NCI-H345 treated with DMSO at 0.1 percent for 48 hours (cell line): ENCODE results near the gene E2F6.

Source experiments
- DNase-seq: peaks from one replicate; lab custom pipeline; 2025; ENCODE audit not compliant: unreplicated experiment; lab: John Stamatoyannopoulos, UW

The E2F6 gene, protein sequence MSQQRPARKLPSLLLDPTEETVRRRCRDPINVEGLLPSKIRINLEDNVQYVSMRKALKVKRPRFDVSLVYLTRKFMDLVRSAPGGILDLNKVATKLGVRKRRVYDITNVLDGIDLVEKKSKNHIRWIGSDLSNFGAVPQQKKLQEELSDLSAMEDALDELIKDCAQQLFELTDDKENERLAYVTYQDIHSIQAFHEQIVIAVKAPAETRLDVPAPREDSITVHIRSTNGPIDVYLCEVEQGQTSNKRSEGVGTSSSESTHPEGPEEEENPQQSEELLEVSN

DNA sequence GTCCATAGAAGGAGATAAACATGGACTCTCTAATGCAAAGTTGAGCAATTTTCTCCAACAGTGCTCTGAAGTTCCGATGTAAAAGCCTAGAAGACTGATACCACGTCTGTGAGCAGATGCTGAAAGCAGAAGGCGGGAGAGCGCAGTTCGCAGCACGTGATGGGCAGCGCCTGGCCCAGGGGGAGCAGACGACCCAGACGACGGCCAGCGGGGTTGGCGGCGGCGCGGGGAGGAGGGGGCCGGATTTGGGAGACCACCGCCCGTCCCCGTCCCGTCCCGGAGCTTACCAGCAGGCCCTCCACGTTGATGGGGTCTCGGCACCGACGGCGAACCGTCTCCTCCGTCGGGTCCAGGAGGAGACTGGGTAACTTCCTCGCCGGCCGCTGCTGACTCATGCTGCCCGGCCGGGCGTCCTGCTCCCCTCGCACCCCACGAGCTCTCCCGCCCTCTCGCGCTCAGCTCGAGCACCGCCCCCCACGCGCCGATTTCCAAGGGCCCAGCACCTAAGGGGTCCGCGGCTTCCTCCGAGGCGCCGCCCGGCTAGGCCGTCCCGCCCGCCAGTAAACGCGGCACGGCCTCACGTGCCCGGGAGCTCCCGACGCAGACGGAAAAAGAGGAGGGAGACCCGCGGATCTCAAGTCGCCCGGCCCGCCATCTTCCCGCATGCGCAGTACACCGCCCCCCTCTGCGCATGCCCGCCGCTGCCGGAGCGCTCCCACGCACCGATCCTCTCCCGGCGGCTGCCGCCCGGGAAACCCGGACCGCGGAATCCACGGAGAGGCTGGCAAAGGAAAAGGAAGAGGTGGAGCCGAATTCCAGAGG lies at the start of gene E2F6:
E2F6 (minus strand) TSS at position 677 of the 822 bp plus-strand sequence; CDS start at position 395, 282 bp downstream.
- DNase-seq: peak; percentile 93

DNA sequence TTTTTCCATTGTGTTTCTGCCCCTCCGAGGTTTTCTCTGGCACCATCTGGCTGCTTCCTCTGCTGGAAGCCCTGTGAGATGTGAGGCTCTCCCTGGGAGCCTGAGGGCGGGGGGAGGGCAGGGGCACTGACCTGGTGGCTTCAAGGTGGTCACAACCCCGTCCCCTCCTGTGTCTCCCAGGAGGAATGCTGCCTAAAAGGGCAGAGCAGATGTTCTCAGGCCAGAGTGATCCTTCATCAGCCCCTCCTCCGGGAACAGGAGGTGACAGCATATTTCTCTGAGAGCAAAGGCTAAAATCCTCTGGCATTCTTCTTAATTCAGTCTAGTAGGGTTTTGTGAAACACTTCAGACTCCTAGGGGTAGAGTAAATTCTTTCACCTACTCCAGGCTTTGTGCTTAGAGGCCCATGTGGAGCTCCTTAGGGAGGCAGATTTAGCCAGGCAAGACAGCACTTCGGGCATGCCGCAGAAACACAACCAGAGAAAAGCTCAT lies 49.6 kb upstream of the E2F6 start:
- DNase-seq: no peak

DNA sequence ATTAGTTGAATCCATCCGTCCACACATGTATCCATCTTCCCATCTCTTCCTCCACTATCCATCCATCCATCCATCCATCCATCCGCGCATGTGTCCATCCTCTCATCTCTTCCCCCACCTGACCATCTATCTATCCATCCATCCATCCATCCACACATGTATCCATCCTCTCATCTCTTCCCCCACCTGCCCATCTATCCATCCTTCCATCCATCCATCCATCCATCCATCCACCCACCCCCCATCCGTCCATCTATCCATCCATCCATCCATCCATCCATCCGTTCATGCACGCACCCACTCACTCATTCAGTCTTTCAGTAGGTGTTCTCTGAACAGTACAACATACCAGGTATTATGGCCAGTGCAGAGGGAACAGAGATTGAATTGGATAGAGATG lies 48.9 kb upstream of the E2F6 start:
- DNase-seq: no peak

DNA sequence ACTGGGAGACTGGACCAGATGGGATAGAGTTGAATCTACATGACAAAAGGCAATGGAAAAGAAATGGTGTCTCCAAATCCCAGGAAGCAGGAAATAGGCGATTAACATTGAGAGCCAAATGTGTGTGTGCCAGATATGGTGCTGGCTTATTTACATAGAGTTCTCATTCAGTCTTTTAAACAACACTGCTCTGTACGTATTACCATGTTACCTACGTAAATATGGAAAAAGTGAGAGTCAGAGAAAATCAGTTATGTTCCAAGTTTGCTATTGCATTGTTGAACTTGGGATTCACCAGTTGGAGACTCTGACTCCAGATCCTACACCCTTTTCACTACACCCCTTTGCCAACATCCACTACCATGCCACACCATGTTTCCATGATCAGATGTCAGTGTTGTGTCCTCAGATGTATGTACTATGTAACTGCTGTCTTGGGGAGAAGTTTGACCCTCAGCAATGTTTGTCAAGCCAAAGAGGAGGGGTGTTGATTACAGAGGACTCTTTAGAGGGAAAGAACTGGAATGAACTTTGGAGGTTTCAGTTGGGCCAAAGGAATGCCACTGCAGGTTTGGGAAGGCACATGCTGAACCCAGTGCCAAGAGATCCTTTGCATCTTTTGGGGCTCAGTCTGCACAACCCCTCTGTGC lies 48.2 kb upstream of the E2F6 start:
- DNase-seq: no peak

DNA sequence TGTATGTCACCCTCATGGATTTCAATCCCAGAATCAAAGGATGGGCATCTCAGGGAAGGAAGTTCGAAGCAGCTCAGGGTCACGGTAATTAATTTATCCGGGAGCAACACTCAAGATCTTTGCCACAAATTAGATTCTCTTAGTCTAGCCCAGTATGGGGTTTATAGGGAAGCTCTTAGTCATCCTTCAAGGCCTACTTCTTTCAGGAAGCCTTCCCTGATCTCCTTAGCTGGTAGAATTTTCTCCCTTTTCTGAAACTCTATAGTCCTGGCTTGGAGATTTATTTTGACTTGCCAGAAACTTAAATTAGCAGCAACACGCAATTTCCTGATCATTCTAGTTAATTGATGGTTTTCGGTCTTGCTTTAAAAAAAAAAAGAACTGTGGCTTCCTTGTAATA lies 47.4 kb upstream of the E2F6 start:
- no peak for DNase-seq

DNA sequence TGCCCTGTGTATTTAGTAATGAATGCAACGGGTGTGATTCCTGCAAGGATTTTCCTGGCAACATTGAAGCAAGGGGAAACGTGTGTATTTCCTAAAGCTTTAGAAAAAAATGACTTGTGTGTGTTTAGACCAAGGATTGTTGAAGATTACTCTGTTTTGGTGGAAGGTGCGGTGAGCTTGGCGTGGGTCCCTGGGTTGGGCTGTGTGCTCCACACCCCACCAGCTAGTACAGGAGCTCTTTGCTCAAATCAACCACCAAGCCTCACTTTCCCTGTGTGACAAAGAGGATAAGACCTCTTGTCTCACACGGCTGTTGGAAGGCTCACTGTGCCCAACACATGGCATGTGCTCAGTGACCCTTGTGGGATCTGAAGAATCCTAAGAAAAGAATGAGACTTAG lies 46.5 kb upstream of the E2F6 start:
- no peak for DNase-seq

DNA sequence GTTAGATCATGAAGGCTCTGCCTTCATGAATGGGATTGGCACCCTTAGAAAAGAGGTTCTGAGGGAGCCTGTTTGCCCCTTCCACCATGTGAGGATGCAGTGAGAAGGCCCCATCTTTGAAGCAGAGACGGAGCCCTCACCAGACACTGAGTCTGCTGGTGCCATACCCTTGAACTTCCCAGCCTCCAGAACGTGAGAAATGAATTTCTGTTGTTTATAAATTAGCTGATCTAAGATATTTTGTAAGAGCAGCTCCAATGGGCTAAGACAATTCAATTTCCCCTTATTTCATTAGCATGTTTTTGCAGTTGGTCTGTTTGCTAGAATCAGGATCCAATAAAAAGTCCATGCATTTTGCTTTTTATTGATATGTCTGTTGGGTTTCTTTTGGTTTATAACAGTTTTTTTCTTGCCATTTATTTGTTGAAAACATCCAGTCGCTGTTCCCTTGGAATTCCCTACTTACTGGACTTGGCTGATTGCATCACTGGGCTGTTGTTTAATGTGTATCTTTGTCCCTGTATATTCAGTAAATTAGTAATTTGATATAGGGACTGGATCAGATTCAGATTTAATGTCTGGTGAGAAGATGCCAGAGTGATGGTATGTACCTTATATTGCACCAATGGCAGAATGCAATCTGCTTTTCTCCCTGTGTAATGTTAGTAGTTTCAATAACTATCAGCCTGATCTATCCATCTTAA lies 43.8 kb upstream of the E2F6 start:
- no peak for DNase-seq

DNA sequence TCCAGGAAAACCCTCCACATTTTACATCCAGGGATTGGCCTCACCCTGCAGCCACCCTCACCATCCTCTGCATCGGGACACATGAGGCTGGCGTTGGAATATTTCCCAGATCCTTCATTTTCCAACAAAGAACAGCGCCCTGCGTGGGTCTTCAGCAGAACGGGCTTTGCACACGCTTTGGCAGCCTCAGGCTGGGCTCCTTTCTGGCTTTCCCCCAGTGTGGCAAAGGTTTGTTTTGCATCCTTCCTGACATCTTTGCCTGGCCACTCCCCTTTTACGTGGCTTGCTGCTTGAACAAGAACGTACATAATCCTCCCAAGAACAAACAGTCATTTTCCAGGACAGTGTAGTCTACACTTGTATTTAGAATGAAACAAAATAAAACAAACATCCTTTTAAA lies 42.3 kb upstream of the E2F6 start:
- no peak for DNase-seq

DNA sequence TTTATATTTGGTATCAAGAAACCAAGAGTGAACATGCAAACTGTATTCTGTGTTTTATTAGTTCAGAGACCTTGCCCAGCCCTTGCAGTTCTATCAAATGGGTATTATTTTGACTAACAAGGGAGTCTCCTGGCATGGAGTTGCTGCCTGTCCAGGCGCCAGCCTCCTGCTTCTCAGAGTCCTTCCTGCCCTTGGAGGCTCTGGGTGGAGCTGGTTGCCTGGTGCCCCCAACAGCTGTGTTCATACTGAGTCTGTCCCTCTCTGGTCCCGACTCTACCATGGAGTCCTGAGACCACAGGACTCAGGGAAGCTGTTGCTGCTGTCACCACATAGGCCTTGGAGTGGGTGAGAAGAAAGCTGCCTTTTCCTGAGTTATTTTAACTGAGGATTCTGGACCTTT lies 41.6 kb upstream of the E2F6 start:
- no peak for DNase-seq

DNA sequence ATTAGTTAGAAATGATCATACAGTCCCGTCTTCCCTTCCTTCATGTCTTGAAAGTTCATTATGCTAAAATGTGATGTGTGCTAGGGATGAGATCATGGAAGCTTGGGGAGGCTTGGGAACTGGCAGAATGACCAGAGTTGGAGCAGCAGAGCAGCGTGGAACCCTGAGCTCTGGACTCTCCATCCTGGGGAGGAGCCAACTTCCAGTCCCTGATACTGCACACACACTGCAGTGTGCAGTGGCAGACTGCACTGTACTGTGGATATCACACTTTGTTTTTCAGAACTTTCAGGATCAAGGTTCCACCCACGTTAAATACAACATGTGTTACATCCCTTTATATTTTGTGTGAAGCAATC lies 40.6 kb upstream of the E2F6 start:
- no peak for DNase-seq

DNA sequence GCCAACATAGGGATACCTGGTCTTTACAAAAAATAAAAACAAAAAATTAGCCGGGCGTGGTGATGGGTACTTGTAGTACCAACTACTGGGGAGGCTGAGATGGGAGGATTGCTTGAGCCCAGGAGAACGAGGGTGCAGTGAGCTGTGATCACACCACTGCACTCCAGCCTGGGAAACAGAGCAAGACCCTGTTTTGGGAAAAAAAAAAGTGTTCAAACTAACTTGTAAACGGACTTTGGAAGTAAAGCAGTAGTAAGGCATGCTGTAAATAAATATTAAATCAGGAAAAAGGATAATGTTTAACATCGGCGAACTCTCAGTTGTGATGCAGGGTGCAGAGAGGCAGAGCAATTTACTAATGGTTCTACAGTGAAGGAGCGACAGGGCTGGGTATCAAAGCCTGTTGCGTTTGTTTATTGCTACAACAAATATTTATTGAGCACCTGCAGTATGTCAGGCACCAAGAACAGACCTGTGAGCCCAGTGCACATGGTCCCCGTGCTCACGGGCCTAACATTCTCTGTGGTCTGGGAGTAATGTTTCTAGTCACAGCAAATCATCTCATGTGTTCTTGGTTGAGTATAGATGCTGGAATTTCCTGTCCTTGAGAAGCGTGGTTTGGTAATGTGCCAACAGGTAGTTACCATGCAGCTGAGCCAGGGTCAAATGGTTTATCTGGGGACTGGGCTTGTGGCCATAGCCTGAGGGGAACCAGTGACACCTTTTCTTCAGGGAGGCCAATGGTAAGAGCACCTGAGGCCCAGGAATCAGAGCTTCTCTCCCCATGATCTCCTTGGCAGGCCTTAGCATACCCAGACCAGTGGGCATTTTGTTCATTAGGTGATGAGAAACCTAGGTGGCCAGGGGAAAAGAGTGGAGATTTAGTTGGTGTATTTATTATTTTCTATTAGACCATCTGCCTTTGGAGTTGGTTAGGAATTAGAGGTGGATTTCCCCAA lies 40.0 kb upstream of the E2F6 start:
- no peak for DNase-seq

DNA sequence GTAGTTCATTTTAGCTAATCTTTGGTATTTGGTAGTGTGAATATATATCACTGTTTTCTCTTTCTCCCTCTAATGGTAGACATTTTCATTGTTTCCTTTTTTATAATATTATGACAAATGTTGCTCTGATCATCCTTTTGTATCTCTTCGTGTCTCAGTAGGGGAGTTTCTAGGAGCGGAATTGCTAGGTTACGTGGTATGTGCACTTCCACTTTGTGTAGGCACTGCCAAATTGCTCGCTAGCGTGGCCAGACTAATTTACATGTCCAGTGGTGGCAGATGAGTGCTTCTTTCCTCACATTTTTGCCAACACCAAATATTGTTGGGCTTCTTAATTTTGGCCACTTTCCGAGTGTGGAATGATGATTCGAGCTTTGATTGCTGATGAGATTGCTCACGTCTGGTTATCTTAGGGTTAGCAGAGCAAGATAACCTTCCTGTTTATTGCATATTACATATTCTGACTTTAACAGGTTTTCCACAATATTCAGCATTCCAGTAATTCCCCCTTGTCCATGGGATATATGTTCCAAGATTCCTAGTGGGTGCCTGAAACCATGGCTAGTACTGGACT lies 37.5 kb upstream of the E2F6 start:
- DNase-seq: no peak

DNA sequence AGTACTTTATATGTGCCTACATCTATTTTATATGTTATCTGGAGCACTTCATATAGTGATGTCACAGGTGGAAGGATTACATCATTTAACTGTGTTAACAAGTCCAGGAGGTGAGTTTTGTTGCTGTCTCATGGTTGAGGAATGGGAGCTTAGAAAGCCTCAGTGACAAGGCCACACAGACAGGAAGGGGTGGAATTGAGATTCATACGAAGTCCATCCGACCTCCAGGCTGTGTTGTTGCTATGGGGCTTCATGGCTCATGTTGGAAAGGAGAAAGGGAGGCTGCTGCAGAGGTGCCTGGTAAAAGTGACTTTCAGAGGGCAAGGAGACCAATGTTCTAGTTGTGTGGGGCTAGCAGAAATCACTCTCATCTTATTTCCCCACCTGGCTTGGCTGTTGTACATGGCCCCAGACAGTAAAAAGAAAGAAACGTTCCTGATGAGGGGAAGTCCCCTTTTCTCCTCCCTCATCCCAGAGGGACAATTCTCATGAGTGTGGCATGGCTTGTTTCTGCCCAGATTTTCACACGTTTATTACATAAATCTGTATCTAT lies 36.9 kb upstream of the E2F6 start:
- no peak for DNase-seq

DNA sequence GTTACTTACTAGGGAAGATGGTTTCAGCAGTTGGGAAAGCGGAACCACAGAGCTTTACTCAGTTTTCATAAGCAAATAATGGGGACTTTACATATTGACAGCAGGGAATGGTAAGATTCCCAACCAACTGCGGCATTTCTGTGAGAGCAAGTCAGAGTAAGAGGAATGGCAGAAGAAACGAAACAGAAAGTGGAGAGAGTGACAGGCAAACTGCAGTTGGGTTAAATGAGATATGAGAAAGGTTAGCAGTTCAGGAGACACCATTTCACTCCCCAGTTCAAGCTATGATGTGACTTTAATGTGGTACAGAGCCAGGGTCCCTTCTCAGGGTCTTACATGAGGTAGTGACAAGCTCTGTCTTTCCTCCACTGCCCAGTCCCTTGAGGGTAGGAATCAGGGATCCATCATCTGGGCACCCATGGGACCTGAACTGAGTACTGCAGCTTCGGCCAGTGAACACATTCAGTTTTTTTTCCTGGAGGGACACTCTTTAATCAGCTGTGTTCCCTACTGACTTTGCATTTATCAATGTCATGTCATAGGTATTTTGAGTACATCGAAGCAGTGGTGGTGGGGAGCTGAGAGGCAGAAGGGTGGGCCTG lies 34.8 kb upstream of the E2F6 start:
- DNase-seq: no peak

DNA sequence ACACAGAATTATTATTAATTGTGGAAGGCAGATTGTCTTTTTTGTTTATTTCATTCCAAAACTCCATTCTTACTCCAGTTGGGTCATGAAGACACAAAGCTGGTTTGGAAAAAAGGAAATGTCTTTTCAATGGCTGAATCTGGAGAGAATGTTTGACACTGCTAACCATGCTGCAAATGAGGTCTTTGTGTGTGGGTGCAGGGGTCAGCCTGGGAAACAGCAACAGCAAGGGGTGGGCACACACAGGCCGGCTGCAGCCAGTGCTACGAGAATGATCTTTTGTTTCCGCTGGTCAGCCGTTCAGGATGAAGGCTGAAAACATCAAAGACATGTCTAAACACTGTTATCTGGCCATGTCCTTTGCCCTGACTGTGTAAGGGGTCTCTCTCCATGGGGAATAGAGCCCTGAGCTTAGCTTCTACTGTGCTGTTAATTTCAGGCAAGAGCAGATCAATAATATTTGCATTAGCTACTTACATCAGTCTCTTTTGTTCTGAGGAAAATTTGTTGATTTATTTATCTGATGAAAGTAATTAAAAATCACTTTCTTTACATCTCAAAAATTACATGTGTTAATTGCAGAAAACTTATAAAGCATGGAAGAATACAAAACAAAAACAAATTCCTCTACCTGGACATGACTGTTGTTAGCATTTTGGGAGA lies 33.3 kb upstream of the E2F6 start:
- DNase-seq: no peak

DNA sequence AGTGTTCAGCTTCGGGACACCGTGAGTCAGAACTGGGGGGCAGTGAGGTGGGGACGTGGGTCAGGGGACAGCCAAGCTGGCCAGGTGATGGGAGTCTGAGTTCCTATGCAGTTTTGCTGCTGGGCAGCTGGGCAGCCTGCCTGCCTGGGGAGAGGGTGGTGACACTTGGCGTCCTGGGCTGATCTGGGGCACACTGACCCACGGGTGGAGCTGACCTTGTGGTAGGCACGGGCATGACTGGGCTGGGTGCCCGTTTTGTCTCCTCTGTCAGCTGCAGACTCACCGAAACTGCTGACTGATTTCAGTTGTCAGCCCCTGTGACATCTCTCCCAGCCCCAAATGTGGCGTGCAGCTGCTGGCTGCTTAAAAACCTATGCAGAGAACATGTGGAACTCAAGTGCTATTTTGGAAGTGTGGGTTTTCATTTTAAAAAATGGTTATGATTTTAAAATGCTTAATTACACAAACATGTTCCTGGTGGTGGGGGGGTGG lies 32.6 kb upstream of the E2F6 start:
- no peak for DNase-seq

DNA sequence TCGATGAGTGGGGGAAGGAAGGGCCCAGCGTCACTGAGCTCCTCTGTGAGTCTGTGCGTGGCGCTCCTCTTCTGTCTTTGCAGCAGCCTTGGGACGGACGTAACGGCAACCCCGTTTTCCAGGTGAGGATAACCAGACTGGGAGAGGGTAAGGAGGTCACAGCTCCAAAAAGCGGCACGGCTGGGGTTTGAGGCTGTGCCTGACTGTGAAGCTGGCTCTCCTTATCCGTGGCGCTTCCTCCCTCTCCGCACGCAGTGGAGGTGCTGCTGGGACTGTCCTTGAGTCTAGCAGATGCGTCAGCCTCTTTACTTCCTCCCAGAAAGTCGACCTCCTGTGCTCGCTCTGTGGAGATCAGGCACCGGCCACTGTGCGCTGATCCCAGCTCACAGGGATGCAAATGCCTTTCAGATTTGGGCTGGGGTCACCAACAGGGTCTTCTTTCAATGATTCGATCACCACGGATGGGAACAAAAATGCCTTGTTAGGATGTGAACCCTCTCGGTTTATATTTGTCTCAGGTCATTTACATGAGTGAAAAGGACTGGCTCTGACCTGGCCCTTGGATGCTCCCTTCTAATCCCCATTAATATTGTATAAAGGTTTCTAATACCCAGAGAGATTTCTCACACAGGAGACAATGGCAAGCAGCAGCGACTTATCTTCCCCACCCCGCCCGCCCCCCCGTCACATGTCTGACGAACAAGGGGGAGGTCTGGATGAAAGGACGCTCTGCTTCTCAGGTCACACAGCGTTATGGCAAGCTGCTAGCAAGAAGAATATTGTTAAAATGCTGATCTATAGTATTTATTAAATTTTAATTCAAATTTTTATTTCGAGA lies 30.1 kb upstream of the E2F6 start:
- no peak for DNase-seq

DNA sequence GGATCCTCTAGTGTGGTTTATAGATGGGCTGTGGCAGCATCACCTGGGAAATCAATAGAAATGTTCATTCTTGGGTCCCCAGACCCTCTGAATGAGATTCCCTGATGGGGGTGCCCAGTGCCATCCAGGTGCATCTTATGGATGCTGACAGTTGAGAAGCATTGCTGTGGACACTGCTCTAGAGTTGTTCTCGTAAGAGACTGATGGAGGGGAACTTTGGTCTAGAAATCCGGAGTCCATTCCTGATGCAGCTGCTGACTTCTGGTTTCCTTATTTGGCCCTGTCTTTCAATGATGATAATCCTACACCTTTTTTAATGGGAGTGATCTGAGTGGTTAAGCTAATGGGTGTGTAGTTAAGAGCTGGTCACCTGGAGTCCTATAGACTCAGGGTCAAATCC lies 28.3 kb upstream of the E2F6 start:
- DNase-seq: no peak
